GM12873 (cell line): Measurements from ENCODE around the gene POLR3B.

ENCODE experiments used
- TF ChIP-seq, protein P1 (sequence below): IDR thresholded peaks from 2 replicates; pipeline ENCODE4 v1.5.1; 2012; ENCODE audit warnings: low read depth, mild to moderate bottlenecking, moderate library complexity, low read length, control low read depth; ENCODE audit not compliant: insufficient read depth; ENCODE audit errors: missing control alignments

POLR3B gene

DNA sequence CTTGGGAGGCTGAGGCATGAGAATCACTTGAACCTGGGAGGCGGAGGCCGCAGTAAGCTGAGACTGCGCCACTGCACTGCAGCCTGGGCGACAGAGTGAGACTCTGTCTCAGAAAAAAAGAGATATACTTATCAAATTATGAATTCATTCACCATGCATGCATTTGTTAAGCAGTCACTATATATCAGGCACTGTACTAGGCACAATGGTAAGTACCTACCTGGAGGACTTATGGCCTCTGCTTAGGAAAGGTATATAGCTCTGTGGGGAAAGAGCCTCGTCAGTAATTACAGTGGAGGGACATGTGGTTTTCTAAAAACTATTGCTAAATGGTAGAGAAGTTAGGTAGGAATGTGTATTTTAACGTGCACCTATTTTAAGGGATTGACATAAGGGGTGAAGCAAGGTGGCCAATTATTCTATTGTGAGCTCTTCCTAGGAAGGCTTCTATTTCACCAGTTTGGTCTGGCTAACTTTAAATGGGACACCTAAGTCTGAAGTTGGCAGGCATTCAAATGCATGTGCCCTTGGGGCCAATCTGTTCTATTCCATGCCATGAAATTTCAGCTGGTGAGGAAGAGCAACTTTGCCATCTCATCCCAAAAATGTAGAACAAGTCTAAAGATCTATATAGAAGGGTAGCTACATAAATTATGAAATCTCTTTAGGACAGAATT lies 40.0 kb upstream of the POLR3B start:
- TF ChIP-seq, protein P1, sequence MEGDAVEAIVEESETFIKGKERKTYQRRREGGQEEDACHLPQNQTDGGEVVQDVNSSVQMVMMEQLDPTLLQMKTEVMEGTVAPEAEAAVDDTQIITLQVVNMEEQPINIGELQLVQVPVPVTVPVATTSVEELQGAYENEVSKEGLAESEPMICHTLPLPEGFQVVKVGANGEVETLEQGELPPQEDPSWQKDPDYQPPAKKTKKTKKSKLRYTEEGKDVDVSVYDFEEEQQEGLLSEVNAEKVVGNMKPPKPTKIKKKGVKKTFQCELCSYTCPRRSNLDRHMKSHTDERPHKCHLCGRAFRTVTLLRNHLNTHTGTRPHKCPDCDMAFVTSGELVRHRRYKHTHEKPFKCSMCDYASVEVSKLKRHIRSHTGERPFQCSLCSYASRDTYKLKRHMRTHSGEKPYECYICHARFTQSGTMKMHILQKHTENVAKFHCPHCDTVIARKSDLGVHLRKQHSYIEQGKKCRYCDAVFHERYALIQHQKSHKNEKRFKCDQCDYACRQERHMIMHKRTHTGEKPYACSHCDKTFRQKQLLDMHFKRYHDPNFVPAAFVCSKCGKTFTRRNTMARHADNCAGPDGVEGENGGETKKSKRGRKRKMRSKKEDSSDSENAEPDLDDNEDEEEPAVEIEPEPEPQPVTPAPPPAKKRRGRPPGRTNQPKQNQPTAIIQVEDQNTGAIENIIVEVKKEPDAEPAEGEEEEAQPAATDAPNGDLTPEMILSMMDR = no peak

- TF ChIP-seq, protein P1 = no peak
Measured at GRCh38 chr12:106321139-106321850, 36.3 kb upstream of the POLR3B start.

GRCh38 chr12:106323537-106323936 lies 34.0 kb upstream of the POLR3B start:
- TF ChIP-seq, protein P1 = no peak

- TF ChIP-seq, protein P1 = no peak
Measured at GRCh38 chr12:106327309-106327869, 30.2 kb upstream of the POLR3B start.

DNA sequence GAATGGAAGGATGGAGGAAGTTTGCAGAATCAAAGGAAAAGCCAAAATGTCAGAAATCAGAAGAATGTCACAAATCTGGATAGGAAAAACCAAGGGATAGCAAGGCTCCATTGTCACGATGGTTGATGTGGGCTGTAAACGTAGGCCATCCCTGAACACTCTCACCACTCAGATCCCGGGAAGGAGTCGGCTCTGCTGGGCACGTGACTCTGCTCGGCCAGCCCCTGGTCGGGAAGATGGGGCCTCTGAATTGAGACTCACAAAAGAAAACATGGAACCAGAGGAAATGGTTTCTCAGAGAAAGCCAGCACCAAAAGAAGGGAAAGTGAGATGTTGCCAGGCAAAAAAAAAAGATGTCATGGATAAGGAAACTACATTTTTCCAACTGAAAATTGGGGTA lies 28.8 kb upstream of the POLR3B start:
- TF ChIP-seq, protein P1 = no peak

GRCh38 chr12:106329231-106329982 lies 28.1 kb upstream of the POLR3B start:
- TF ChIP-seq, protein P1 = no peak

DNA sequence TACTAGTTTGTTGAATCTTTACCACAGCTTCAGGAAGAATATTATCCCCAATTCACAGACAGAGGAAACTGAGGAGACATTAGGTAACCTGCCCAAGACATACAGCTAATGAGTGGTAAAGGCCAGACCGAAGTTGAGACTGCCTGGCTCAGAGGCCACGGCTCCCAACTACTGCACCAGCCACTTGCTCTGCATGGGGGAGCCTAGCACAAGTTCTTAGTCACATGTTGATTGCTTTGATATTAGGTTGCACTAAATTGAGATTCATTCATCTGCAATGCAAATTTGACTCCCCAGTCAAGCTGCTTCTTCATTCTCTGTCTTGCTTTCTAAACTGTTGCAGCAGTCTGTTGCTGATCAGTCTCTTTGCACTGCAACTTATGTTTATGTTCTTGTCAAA lies 25.9 kb upstream of the POLR3B start:
- TF ChIP-seq, protein P1 = no peak
